GM04503 (cell line): ENCODE results near the gene FKBP1A.
"Not testable (repeated sequence)": the region's sequence is repeated elsewhere in the genome, so short reads cannot be mapped to it uniquely, and the experiment has no call there.

Source experiments
- DNase-seq: peaks from one replicate; pipeline ENCODE4 v3.0.0-alpha.2; 2012; ENCODE audit warnings: low read depth

Gene FKBP1A

DNA sequence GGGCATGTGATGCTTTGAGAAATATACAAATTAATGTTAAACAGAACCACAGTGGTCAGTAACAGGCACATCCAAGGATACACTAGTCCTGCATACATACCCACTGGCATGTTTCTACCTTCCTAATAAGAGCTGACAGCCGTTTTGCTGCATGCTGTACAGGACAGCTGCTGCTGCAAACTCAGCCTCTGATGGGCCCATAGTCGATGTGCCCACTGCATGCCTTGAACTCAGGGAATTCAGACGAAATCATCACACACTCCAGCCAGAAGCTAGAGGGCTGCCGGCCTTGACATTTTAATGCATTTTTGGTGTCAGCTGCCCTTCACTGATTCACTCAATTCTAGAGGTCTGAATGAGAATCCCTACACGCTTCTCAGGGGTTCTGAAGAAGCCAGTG lies 29.3 kb downstream of the FKBP1A start:
- DNase-seq = no peak

DNA sequence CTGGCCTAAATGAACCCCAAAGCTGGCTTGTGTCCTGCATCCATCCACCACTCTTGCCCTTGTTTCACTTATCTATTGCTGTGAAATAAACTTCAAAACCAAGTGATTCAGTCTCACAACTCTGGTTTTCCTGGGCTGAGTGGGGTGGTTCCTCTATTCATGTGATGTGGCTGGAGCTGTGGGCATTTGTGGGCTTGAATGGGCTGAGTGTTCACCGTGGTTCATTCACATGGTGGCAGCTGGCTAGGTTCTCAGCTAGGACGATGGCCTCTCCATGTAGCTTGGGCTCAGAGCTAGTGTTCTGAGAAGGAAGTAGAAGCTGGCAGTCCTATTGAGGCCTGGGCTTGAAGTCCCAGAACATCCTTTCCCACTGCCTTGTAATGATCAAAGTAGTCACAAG lies 30.4 kb downstream of the FKBP1A start:
- no peak for DNase-seq

DNA sequence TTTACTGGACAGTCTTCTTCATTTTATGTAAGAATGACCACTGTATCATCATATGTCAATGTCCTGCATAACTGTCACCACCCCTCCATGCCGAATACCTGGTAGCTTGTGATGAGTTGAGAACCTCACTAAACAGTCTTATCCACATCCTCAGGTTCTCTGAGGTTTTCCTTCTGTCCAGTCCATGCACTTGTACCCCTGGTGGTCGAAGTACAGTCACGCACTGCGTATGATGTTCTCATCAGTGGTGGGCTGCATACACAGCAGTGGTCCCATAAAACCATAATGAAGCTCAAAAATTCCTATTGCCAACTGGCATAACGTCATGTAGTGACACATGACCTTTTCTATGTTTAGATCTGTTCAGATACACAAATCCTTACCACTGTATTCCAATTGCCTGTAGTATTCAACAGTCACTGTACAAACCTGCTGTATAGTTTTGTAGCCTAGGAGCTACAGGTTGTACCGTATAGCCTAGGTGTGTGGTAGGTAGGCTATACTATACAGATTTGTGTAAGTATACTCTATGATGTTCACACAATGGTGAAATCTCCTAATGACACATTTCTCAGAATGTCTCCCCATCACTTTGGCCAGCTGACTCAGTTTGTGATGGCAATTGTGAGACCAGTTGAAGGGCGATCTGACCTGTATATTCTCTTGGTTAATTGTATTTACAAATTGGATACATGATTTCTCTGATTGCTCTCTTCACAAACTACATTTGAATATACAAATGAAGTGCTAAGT lies 32.6 kb downstream of the FKBP1A start:
- no peak for DNase-seq

DNA sequence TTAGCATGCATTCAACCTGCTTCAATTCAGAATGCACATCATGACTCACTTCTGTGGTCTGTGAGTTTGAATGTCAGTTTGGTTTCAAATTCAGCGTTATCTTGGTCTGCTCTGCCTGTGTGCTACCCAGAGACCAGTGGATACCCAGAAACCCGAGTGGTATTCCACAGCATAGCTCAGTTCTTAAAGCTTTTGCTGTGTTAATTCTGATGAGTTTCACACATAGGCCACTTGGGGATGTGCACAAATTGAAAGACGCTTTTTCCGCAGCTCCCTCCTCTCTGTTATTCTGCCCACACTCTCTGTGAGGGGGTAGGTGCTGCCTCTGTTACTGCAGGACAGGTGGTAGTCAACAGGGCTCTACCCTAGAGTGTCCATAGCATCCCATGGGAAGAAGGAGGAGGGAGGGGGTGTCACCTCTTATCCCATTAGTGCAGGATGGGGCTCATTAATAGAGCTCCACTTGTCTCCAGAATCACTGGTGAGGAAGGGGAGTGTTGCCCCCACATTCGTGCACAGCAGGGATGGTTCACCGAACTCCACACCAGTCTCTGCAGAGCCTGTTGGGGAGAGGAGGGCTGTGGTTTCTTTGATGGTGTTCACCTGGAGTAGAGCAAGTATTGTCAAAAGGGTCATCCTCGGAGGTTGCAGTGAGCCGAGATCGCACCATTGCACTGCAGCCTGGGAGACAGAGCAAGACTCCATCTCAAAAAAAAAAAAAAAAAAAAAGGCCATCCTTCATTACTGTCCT lies 34.8 kb downstream of the FKBP1A start:
- DNase-seq = no peak

DNA sequence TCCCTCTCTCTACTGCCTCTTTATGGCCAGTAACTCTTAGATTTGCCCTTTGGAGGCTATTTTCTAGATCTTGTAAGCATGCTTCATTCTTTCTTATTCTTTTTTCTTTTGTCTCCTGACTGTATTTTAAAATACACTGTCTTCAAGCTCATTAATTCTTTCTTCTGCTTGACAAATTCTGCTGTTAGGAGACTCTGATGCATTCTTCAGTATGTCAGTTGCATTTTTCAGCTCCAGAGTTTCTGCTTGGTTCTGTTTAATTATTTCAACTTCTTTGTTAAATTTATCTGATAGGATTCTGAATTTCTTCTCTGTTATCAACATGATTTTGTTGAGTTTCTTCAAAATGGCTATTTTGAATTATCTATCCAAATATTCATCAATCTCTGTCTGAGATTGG lies 38.9 kb downstream of the FKBP1A start:
- no peak for DNase-seq

DNA sequence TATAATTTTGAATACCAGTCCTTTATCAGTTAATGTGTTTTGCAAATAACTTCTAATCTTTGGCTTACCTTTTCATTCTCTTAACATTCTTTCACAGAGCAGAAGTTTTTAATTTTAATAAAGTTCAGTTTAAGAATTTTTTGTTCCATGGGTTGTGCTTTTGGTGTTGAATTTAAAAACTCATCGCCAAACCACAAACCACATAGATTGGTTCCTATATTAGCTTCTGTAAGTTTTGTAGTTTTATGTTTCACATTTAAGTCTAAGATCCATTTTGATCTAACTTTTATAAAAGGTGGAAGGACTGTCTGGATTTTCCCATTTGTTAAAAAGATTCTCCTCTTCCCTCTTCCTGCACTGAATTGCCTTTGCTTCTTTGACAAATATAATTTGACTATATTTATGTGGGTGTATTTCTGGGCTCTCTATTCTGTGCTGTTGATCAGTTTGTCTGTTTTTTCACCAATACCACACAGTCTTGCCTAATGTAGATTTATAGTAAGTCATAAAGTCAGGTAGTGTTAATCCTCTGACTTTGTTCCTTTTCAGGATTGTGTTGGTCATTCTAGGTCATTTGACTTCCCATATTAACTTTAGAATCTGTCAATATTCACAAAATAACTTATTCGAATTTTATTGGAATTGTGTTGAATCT lies 46.4 kb downstream of the FKBP1A start:
- no peak for DNase-seq

DNA sequence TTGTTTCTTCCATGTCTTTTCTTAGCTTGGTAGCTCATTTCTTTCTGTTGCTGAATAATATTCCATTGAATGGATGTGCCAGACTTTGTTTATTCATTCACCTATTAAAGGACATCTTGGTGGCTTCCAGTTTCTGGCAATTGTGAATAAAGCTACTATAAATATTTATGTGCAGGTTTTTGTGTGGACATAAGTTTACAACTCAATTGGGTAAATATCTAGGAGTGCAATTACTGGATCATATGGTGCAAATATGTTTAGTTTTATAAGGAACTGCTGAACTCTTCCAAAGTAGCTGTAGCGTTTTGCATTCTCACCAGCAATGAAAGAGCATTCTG lies 47.1 kb downstream of the FKBP1A start:
- no peak for DNase-seq

DNA sequence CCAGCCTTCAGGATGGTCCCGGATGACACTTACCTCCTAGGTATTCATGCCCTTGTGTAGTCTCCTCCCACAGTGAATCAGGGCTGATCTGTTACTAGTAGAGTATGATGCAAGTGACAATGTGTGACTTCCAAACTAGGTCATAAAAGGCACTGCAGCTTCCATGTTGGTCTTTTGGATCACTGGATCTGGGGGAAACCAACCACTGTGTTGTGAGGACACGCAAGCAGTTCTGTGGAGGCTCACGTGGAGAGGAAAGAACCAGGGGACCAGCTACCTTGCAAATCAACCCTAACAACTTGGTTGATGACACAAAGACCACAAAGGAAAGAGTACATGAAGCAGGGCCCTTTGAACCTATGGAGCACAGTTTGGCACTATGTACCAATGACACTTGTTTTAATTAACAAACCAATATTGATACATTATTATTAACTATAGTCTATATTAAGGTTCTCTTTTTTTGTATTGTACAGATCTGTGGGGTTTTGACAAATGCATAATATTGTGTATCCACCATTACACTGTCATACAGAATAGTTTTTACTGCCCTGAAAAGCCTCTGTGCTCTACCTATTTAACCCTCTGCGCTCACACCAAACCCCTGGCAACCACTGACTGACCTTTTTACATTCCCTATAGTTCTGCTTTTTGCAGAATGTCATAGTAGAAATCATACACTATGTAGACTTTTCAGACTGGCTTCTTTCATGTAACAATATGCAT lies 47.7 kb downstream of the FKBP1A start:
- no peak for DNase-seq

DNA sequence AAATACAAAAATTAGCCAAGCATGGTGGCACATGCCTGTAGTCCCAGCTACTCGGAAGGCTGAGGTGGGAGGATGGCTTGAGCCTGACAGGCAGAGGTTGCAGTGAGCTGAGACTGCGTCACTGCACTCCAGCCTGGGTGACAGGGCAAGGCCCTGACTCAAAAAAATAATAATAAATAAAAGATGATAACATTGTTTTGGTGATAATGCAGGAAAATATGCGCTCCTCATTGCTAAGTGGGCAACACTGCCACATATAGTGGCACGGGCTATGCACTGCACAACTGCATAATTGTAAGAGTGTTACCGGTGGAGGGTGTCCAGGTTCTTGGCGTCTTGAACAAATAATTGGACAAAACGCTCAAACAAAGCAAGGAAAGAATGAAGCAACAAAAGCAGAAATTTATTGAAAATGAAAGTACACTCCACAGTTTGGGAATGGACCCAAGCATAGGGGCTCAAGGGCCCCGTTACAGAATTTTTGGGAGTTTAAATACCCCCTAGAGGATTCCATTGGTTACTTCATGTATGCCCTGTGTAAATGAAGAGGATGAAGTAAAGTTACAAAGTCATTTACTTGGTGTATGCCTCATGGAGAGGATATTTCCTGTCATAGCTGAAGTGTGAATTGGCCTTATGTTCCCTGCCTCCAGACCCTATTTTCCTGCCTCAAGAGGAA lies 49.3 kb downstream of the FKBP1A start:
- not testable (repeated sequence) for DNase-seq

DNA sequence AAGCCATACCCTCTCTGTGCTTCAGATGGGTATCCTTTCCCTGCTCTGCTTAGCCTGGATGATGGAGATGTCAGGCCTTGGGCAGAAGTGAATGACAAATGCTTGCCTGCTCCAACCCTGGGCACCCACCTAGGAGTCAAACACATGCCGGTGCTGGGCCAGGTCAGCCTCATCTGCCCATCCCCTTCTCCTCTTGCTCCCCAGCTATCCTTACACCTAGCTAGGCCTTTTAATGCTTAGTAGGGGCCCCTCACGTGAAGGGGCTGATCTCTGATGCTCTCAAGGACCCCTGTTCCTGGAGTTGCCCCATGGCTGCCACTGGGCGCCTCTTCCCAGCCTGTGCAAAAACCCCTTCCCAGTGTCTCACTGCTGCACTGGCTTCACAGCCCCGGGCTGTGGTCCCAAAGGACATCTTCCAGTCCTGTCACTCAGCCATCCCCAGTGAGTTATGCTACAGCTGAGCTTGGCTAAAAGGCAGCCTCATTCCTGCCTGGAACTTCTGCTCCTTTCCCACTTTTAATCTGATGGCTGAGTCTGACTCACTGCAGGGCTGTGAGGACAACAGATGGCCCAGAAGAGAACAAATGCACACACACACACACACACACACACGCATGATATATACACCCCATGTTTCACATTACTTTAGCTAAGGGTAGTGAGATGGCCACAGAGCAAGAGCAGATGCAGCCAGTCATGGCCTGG lies 51.1 kb downstream of the FKBP1A start:
- peak; percentile 26 for DNase-seq

DNA sequence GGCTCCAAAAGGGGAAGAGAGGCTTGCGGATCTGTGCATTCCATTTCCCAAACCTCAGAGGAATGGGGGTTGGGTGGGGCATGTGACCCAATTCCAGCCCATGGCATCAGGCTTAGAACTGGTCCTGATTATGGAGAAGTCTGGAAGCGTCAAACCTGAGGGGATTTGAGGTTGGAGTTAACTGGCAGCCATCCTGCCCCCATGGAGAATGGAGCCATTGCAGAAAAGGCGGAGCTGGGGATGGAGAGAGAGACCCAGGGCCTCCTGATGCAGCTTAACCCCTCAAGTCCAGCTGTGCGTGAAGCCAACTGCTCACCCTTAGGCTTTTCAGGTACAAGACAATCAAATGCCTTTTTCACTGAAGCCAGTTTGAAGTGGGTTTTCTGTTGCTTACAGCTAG lies 54.1 kb downstream of the FKBP1A start:
- no peak for DNase-seq

DNA sequence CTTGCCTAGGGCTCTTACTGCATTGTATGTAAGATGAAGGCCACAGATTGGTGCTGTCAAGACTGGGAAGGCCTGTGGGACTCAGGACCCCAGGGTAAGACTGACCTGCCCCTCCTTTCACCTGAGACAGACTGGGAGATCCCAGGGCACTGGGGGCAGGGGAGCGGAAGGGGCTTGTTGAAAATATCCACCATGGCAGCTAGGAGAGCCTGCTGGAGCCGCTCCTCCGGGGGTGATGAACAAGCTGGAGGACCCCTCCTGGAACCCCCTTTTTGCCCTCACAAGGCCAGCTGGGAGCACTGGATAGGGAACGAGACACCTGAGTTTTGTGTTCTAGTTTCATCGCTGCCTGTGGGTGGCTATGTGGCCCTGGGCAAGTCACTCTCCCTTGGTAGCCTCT lies 54.8 kb downstream of the FKBP1A start:
- DNase-seq = no peak

DNA sequence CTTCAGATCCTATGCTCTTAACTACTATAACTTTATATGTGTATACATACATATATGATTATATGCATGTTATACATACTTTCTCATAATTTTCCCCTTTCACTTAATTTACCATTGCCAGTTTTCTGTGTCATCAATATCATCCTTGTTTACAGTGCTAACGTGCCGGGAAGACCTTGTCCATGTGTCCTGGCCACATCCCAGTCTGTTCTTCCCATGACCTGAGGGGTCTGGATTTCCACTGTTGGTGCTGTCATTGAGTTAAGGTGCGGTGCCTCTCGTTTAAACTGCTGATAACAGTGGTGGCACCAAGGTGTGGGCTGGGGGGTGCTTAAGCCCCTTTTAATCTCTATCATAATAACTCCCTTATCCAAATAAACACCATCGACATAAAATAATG lies 55.4 kb downstream of the FKBP1A start:
- DNase-seq = no peak

DNA sequence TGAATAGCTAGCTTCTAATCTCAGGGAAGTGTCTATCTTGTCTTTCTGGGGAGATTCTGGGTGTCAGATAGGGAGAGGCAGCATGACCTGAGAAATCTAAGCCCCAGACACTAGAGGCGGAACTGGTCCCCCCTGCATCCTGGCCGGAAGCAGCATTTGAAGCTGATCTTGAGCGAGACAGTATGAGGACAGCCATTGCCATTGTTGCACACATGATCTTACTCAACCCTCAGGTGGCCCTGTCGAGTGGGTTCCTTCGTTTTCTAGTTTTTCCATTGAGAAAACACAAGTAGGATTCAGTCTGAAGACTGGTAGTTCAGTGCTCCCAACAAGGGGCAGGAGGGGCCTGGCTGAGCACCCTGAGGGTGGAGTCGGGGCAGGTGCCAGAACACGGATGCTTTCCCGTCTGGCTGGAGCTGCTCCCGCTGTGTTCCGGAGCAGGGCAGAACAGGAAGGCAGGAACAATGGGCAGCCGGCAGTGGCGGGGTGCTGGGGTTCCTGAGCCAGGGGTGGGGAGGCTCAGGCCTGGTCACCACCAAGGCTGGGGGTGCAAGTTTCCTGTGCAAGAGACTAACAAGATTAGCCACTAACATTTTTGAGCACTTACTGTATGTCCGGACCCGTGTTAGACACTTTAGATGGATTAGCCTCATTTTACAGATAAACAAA lies 56.0 kb downstream of the FKBP1A start:
- no peak for DNase-seq

DNA sequence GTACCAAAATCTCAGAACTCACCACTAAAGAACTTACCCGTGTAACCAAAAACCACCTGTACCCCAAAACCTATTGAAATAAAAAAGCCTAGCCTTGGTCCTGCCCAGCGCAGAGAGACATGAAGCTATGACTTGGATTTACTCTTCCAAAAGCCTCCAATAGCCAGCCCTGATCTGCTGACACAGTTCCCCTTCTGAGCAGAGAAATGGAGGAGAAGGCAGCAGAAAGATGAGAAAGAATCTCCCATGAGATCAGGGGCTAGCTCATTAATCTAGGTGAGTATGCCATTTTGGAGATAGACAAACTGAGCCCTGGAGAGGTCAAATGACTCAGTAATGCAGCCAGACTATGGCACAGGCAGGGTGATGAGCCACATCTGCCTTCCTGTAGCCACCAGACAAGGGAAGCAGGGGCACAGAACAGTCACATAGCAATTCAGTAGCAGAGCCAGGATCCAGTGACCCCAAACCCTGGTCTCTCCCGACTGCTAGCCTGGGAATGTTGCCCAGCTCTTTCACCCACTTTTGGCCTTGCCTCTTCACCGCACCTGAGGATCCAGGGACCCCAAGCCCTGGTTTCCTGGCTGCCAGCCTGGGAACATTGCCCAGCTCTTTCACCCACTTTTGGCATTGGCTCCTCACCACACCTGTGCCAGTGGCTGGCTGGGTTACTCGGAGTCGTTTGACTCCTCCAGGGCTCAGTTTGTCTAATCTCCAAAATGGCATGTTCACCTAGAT lies 56.7 kb downstream of the FKBP1A start:
- no peak for DNase-seq

DNA sequence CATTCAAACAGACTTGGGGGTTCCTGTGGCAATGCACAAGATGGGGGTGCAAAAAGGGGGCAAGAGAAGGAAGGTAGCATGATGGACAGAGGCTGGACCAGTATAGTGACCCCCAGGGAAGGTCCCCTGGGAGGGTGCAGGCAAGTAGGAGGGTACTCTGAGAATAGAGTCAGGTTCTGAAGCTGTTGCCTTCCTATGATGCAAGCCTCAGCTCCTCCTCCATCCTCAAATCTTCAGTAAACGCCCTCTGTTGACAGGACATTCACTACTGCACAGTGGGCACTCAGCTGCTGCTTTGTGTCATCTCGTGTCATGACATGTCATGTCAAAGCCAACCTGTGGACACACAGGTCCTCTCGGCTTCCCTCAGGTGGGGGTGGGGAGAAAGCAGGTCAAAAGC lies 58.1 kb downstream of the FKBP1A start:
- no peak for DNase-seq

DNA sequence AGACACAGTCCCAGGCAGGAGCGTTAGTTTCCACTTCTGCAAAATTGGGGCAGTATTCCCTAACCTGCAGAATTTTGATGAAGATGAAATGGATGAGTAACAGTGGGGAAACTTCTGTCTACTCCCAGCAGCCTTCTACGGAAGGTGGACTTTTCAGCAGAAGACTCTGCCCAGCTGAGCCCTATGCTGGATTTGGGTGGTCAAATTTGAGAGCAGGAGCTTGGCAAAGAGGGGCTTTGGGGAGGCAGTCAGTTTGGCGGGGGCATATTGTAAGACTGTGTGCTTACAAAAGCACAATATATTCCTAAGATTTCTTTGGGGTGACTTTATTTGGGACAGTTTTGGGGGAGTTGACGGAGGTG lies 58.5 kb downstream of the FKBP1A start:
- no peak for DNase-seq

DNA sequence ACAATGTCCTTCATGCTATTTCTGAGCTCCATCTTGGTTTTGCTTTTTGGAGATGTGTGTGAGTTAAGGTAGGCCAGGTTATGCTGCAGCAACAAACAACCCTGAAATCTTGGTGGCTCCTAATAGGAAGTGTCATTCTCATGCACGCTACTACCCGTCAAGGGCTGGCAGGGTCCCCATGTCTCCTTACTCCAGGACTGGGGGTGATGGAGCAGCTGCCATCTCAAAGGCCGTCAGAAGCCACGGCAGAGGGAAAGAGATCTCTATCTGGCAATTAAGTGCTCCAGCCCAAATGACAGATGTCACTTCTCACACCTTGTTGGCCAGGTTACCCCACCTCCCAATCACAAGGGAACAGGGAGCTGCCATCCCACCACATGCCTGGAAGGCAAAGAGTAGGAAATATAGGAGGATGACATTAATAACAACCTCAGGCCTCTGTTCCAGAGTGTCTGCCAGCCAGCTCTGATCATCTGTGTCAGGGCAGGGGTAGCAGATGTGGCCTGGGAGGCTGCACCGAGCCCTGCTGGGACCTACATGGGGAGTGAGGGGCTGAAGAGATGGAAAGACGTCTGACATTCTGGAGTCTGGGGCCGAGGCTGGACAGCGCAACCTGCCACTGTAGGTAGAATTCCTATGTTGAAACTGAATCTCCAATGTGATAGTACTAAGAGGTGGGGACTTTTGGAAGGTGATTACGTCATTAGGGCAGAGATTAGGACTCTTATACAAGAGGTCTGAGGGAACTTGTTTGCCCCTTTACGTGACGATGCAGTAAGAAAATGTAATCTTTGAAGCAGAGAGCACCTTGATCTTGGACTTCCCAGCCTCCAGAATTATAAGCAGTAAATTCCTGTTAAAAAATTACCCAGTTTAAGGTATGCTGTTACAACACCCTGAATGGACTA lies 59.1 kb downstream of the FKBP1A start:
- no peak for DNase-seq

DNA sequence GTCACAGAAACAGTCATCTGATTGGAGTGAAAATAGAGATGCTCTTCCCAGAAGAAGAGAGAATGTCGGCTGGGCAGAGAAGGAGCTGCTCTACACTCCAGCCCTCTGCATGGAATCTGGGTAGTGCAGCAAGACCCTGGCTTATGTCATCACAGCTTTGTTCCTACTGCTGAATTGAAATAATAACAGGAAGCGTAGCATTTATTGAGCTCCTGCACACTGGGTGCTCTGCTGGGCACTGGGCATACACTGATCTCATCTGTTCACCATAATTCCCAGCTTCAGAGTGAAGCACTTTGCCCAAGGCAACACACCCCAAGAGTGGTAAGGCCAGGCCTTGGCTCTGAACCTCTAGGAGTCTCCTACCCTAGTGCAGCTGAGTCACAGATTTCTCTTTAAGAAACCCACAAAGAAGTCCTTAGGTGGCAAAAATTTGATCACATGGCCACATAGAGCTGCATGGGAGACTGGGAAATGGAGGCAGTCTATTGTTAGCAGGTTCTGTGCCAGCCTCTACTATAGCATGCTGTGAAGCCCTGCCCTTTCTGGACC lies 60.0 kb downstream of the FKBP1A start:
- DNase-seq = no peak
